ENCODE results near the gene MSH5.

MSH5 gene

GRCh38 chr6:31744422-31744821, 4.6 kb downstream of the MSH5 start:
- H2AFZ ChIP-seq (ENCODE audit: low read depth, low read length, severe bottlenecking): no peak overlapping the region
- no peaks in the 10 kb centered on the region for H3K27me3 ChIP-seq (ENCODE audit: low read length)
- H3K4me3 ChIP-seq (ENCODE audit: insufficient read depth, low read length, poor library complexity, severe bottlenecking): no peak overlapping the region
- H3K9me2 ChIP-seq (replicated peaks; ENCODE audit: insufficient read depth, low read length): no peaks in the 10 kb centered on the region
- peaks cover 11% of the 10 kb centered on the region; the same call in 1 of the 2 replicates for H3K79me2 ChIP-seq (ENCODE audit: insufficient read depth, low read length)
- H4K20me1 ChIP-seq (ENCODE audit: low read depth, low read length): no peaks in the 10 kb centered on the region
- H3K9ac ChIP-seq (ENCODE audit: low read length): no peak overlapping the region
- H3K4me2 ChIP-seq (ENCODE audit: low read depth, low read length, poor library complexity, severe bottlenecking): no peak overlapping the region
- TF ChIP-seq, protein P1, sequence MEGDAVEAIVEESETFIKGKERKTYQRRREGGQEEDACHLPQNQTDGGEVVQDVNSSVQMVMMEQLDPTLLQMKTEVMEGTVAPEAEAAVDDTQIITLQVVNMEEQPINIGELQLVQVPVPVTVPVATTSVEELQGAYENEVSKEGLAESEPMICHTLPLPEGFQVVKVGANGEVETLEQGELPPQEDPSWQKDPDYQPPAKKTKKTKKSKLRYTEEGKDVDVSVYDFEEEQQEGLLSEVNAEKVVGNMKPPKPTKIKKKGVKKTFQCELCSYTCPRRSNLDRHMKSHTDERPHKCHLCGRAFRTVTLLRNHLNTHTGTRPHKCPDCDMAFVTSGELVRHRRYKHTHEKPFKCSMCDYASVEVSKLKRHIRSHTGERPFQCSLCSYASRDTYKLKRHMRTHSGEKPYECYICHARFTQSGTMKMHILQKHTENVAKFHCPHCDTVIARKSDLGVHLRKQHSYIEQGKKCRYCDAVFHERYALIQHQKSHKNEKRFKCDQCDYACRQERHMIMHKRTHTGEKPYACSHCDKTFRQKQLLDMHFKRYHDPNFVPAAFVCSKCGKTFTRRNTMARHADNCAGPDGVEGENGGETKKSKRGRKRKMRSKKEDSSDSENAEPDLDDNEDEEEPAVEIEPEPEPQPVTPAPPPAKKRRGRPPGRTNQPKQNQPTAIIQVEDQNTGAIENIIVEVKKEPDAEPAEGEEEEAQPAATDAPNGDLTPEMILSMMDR (IDR thresholded peaks at IDR 0.05; ENCODE audit: insufficient read depth, low read length, poor library complexity, severe bottlenecking): no peak
- no peak for TF ChIP-seq EZH2phosphoT487 (conservative IDR thresholded peaks at IDR 0.05; ENCODE audit: low read length)
- H3K36me3 ChIP-seq (ENCODE audit: low read length): peaks cover 20% of the 10 kb centered on the region
- no peak overlapping the region for H3K27ac ChIP-seq (ENCODE audit: low read depth, low read length)
- peaks cover 28% of the 10 kb centered on the region for H3F3A ChIP-seq (ENCODE audit: insufficient read depth)
- H3K9me3 ChIP-seq (ENCODE audit: insufficient read depth, low read length): no peaks in the 10 kb centered on the region

- H3K27ac ChIP-seq (ENCODE audit: low read depth, low read length): no peak overlapping the region
- H3K36me3 ChIP-seq (ENCODE audit: low read length): peaks cover 3% of the 10 kb centered on the region; the same call in 1 of the 2 replicates
- TF ChIP-seq, protein P1 (IDR thresholded peaks at IDR 0.05; ENCODE audit: insufficient read depth, low read length, poor library complexity, severe bottlenecking): no peak
- no peak for TF ChIP-seq EZH2phosphoT487 (conservative IDR thresholded peaks at IDR 0.05; ENCODE audit: low read length)
- no peak overlapping the region for H3K9ac ChIP-seq (ENCODE audit: low read length)
- H4K20me1 ChIP-seq (ENCODE audit: low read depth, low read length): no peaks in the 10 kb centered on the region
- H3K79me2 ChIP-seq (ENCODE audit: insufficient read depth, low read length): no peaks in the 10 kb centered on the region
- H3K9me2 ChIP-seq (replicated peaks; ENCODE audit: insufficient read depth, low read length): no peaks in the 10 kb centered on the region
- H3K27me3 ChIP-seq (ENCODE audit: low read length): no peaks in the 10 kb centered on the region
- no peaks in the 10 kb centered on the region for H3K9me3 ChIP-seq (ENCODE audit: insufficient read depth, low read length)
- H3F3A ChIP-seq (ENCODE audit: insufficient read depth): 0 out of 2 replicates have a peak, but pooled peaks cover 16% of the 10 kb centered on the region
- H3K4me3 ChIP-seq (ENCODE audit: insufficient read depth, low read length, poor library complexity, severe bottlenecking): no peak overlapping the region
- no peak overlapping the region for H3K4me2 ChIP-seq (ENCODE audit: low read depth, low read length, poor library complexity, severe bottlenecking)
- no peak overlapping the region for H2AFZ ChIP-seq (ENCODE audit: low read depth, low read length, severe bottlenecking)
Measured at GRCh38 chr6:31749301-31750036, 9.7 kb downstream of the MSH5 start.

- Histone ChIP-seq H3K9me3 (ENCODE audit: insufficient read depth, low read length) (no peaks in the 10 kb centered on the region), H4K20me1 (ENCODE audit: low read depth, low read length) (no peaks in the 10 kb centered on the region), H3K27ac (ENCODE audit: low read depth, low read length) (no peak overlapping the region), H3K9me2 (replicated peaks; ENCODE audit: insufficient read depth, low read length) (no peaks in the 10 kb centered on the region), H3K4me2 (ENCODE audit: low read depth, low read length, poor library complexity, severe bottlenecking) (no peak overlapping the region), H3F3A (ENCODE audit: insufficient read depth) (0 out of 2 replicates have a peak, but pooled peaks cover 12% of the 10 kb centered on the region), H3K27me3 (ENCODE audit: low read length) (no peaks in the 10 kb centered on the region), H3K9ac (ENCODE audit: low read length) (no peak overlapping the region), H3K79me2 (ENCODE audit: insufficient read depth, low read length) (no peaks in the 10 kb centered on the region), H3K4me3 (ENCODE audit: insufficient read depth, low read length, poor library complexity, severe bottlenecking) (no peak overlapping the region), H3K36me3 (ENCODE audit: low read length) (peaks cover 3% of the 10 kb centered on the region; the same call in 1 of the 2 replicates), H2AFZ (ENCODE audit: low read depth, low read length, severe bottlenecking) (no peak overlapping the region)
- TF ChIP-seq, protein P1 (IDR thresholded peaks at IDR 0.05; ENCODE audit: insufficient read depth, low read length, poor library complexity, severe bottlenecking): no peak
- TF ChIP-seq EZH2phosphoT487 (conservative IDR thresholded peaks at IDR 0.05; ENCODE audit: low read length): no peak
Measured at GRCh38 chr6:31750411-31751022, 10.7 kb downstream of the MSH5 start.

Data from SU-DHL-6 (cell line).